ENCODE results near the gene OR8B3. TPM values are rescaled to one million over a fixed set of nuclear protein-coding genes. Genes with fewer than 3 reads are reported as not detected.
A peak's percentile ranks its signal among the peaks of the same experiment; 100 is the strongest.
"Not testable (repeated sequence)": the region's sequence is repeated elsewhere in the genome, so short reads cannot be mapped to it uniquely, and the experiment has no call there.

The OR8B3 gene
- total and polyA plus RNA-seq, 2 experiments from 2014 or later, result not detected

- TF ChIP-seq NANOG (IDR thresholded peaks at IDR 0.05; ENCODE audit: borderline replicate concordance) (no peak), CTCF (conservative IDR thresholded peaks at IDR 0.05; ENCODE audit: low read depth in 2 of 2) (no peak), EZH2phosphoT487 (IDR thresholded peaks at IDR 0.05; ENCODE audit: unreplicated experiment) (no peak), EZH2 (IDR thresholded peaks at IDR 0.05; ENCODE audit: low read depth, unreplicated experiment) (no peak), REST (IDR thresholded peaks at IDR 0.05; ENCODE audit: unreplicated experiment) (no peak), CREB1 (CRISPR knock-in tag; IDR thresholded peaks at IDR 0.05; ENCODE audit: low read depth) (no peak)
Observed at GRCh38 chr11:124384399-124384798, 14.4 kb downstream of the OR8B3 start, which contains the start of gene OR8B2 (continued).

- H3K9me2 ChIP-seq (ENCODE audit: insufficient read depth), result not testable (repeated sequence)
Observed at GRCh38 chr11:124382857-124383256, 16.0 kb downstream of the OR8B3 start.

GRCh38 chr11:124380585-124380984, 18.2 kb downstream of the OR8B3 start:
- ATAC-seq, result no peak
- DNase-seq (ENCODE audit: low spot score), result no peak
- no peaks in the 10 kb centered on the region for H3K4me1 Mint-ChIP-seq
- H3K4me3 Mint-ChIP-seq, result no peak overlapping the region
- no peak overlapping the region for H3K27ac Mint-ChIP-seq
- Histone ChIP-seq H3F3A (replicated peaks; ENCODE audit: low read depth) (no peaks in the 10 kb centered on the region), H3K4me3 (no peak overlapping the region), H2AFZ (no peak overlapping the region), H3K4me2 (no peak overlapping the region), H3K36me3 (ENCODE audit: insufficient read depth) (no peaks in the 10 kb centered on the region), H3K9me2 (ENCODE audit: insufficient read depth) (peaks cover 2% of the 10 kb centered on the region; the same call in 1 of the 2 replicates), H3K27me3 (ENCODE audit: insufficient read depth) (no peaks in the 10 kb centered on the region), H4K20me1 (replicated peaks; ENCODE audit: insufficient read depth) (no peaks in the 10 kb centered on the region), H3K4me1 (ENCODE audit: insufficient read depth) (no peaks in the 10 kb centered on the region), H3K79me2 (replicated peaks; ENCODE audit: insufficient read depth) (no peaks in the 10 kb centered on the region), H3K27ac (ENCODE audit: low read depth) (no peak overlapping the region)
- H3K9me3 Mint-ChIP-seq, result no peaks in the 10 kb centered on the region
- H3K36me3 Mint-ChIP-seq (ENCODE audit: low read depth), result no peaks in the 10 kb centered on the region
- TF ChIP-seq CREB1 (CRISPR knock-in tag; IDR thresholded peaks at IDR 0.05; ENCODE audit: low read depth), result no peak
- TF ChIP-seq ZNF331 (CRISPR knock-in tag; IDR thresholded peaks at IDR 0.05; ENCODE audit: low read depth), result no peak
- TF ChIP-seq CTCF (conservative IDR thresholded peaks at IDR 0.05; ENCODE audit: low read depth in 2 of 2), result no peak
- TF ChIP-seq POLR2AphosphoS5 (IDR thresholded peaks at IDR 0.05; ENCODE audit: low read depth), result no peak
- TF ChIP-seq EZH2phosphoT487 (IDR thresholded peaks at IDR 0.05; ENCODE audit: unreplicated experiment), result no peak
- no peak for TF ChIP-seq ZNF114 (CRISPR knock-in tag; IDR thresholded peaks at IDR 0.05)
- TF ChIP-seq JUNB (IDR thresholded peaks at IDR 0.05; ENCODE audit: unreplicated experiment), result no peak
- no peak for TF ChIP-seq ETS1 (IDR thresholded peaks at IDR 0.05)
- TF ChIP-seq STAT1 (IDR thresholded peaks at IDR 0.05; ENCODE audit: unreplicated experiment), result no peak
- no peak for TF ChIP-seq EZH2 (IDR thresholded peaks at IDR 0.05; ENCODE audit: low read depth, unreplicated experiment)
- peaks cover 2% of the 10 kb centered on the region for H3K27me3 Mint-ChIP-seq (ENCODE audit: insufficient read depth, low read depth, poor library complexity)

More at GRCh38 chr11:124382857-124383256, 16.0 kb downstream of the OR8B3 start:
- H3F3A ChIP-seq (replicated peaks; ENCODE audit: low read depth); H3K4me3 ChIP-seq; H3K36me3 ChIP-seq (ENCODE audit: insufficient read depth); H3K27ac ChIP-seq (ENCODE audit: low read depth); H3K4me3 Mint-ChIP-seq; DNase-seq (ENCODE audit: low spot score); H3K4me2 ChIP-seq; H4K20me1 ChIP-seq (replicated peaks; ENCODE audit: insufficient read depth); H3K9me3 Mint-ChIP-seq; ATAC-seq; H2AFZ ChIP-seq; H3K4me1 ChIP-seq (ENCODE audit: insufficient read depth); H3K36me3 Mint-ChIP-seq (ENCODE audit: low read depth); H3K27me3 ChIP-seq (ENCODE audit: insufficient read depth); H3K27me3 Mint-ChIP-seq (ENCODE audit: insufficient read depth, low read depth, poor library complexity); H3K4me1 Mint-ChIP-seq; H3K79me2 ChIP-seq (replicated peaks; ENCODE audit: insufficient read depth): not testable (repeated sequence)
- peak overlapping the region; percentile 69 for H3K27ac Mint-ChIP-seq

All from GM23338 (cell line).